ENCODE results near the gene CCDC146.
"Not testable (repeated sequence)": the region's sequence is repeated elsewhere in the genome, so short reads cannot be mapped to it uniquely, and the experiment has no call there.

The CCDC146 gene

DNA sequence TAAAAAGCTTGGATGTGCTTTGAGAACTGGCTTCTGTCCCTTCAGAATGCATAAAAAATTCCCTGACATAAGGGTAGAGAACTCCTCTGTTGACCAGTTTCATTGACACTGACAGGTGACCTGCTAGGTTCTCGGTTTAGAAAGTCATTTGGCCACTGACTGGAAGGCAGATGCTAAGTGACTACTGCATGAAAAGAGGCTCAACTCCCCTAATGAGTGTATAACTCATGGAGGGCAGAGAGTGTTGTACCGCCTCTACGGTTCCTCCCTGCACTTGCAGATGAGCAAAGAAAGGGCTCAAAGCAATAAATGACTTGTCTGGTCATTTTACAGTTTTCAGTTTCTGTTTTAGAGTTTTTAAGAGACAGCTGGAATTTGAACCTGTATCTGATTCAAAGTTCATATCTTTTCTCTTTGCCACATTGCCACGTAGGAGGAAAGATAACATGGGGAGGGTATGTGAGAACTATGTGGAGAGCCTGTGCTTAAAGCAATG, 80.1 kb downstream of the CCDC146 start:
- FAIRE-seq (peak; percentile 97), DNase-seq (ENCODE audit: insufficient read length, low spot score) (no peak)
- peak; percentile 45 for TF ChIP-seq PAX5 (IDR thresholded peaks at IDR 0.05; ENCODE audit: insufficient read depth, low read length, severe bottlenecking)
- peak; percentile 57; the same call in 1 of the 2 replicates for TF ChIP-seq POLR2A (IDR thresholded peaks at IDR 0.05; ENCODE audit: low read depth, low read length)
- no peak for TF ChIP-seq POLR2AphosphoS5 (IDR thresholded peaks at IDR 0.05; ENCODE audit: low read depth, low read length)
- peak; percentile 60 for TF ChIP-seq SPI1 (IDR thresholded peaks at IDR 0.05; ENCODE audit: low read depth, low read length)
- peak; percentile 81 for TF ChIP-seq POU2F2 (IDR thresholded peaks at IDR 0.05; ENCODE audit: low read depth, low read length)
- peak; percentile 27; the same call in 1 of the 2 replicates for TF ChIP-seq TAF1 (IDR thresholded peaks at IDR 0.05; ENCODE audit: low read depth, low read length)

GRCh38 chr7:77205706-77206105, 83.3 kb downstream of the CCDC146 start:
- FAIRE-seq = no peak
- DNase-seq (ENCODE audit: insufficient read length, low spot score) = no peak
- TF ChIP-seq POU2F2 (IDR thresholded peaks at IDR 0.05; ENCODE audit: low read depth, low read length) (no peak), POLR2AphosphoS5 (IDR thresholded peaks at IDR 0.05; ENCODE audit: low read depth, low read length) (no peak), PAX5 (IDR thresholded peaks at IDR 0.05; ENCODE audit: insufficient read depth, low read length, severe bottlenecking) (no peak), POLR2A (IDR thresholded peaks at IDR 0.05; ENCODE audit: low read depth, low read length) (0 out of 2 replicates have a peak, but pooled peaks have one; percentile 48), TAF1 (IDR thresholded peaks at IDR 0.05; ENCODE audit: low read depth, low read length) (no peak), SPI1 (IDR thresholded peaks at IDR 0.05; ENCODE audit: low read depth, low read length) (no peak)

- TF ChIP-seq SPI1 (IDR thresholded peaks at IDR 0.05; ENCODE audit: low read depth, low read length) (no peak), POLR2AphosphoS5 (IDR thresholded peaks at IDR 0.05; ENCODE audit: low read depth, low read length) (no peak), POU2F2 (IDR thresholded peaks at IDR 0.05; ENCODE audit: low read depth, low read length) (no peak), TAF1 (IDR thresholded peaks at IDR 0.05; ENCODE audit: low read depth, low read length) (no peak), POLR2A (IDR thresholded peaks at IDR 0.05; ENCODE audit: low read depth, low read length) (no peak), PAX5 (IDR thresholded peaks at IDR 0.05; ENCODE audit: insufficient read depth, low read length, severe bottlenecking) (no peak)
- DNase-seq (ENCODE audit: insufficient read length, low spot score) (no peak), FAIRE-seq (no peak)
Measured at GRCh38 chr7:77208416-77208815, 86.0 kb downstream of the CCDC146 start.

DNA sequence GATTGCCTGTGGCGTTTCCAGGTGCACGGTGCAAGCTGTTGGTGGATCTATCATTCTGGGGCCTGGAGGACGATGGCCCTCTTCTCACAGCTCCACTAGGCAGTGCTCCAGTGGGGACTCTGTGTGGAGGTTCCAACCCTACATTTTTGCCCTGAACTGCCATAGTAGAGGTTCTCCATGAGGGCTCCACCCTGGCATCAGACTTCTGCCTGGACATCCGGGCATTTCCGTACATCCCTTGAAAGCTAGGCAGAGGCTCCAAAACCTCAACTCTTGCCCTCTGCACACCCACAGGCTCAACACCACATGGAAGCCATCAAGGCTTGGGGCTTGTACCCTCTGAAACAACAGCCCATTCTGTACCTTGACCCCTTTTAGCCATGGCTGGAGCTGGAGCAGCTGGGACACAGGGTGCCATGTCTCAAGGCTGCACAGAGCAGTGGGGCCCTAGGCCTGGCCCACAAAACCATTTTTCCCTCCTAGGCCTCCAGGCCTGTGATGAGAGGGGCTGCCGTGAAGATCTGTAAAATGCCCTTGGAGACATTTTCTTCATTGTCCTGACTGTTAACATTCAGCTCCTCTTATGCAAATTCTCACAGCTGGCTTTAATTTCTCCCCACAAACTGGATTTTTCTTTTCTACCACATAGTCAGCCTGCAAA, 87.2 kb downstream of the CCDC146 start:
- FAIRE-seq (no peak), DNase-seq (ENCODE audit: insufficient read length, low spot score) (no peak)
- TF ChIP-seq TAF1 (IDR thresholded peaks at IDR 0.05; ENCODE audit: low read depth, low read length) = no peak
- TF ChIP-seq POLR2AphosphoS5 (IDR thresholded peaks at IDR 0.05; ENCODE audit: low read depth, low read length) = no peak
- no peak for TF ChIP-seq PAX5 (IDR thresholded peaks at IDR 0.05; ENCODE audit: insufficient read depth, low read length, severe bottlenecking)
- no peak for TF ChIP-seq SPI1 (IDR thresholded peaks at IDR 0.05; ENCODE audit: low read depth, low read length)
- TF ChIP-seq POU2F2 (IDR thresholded peaks at IDR 0.05; ENCODE audit: low read depth, low read length) = no peak
- no peak for TF ChIP-seq POLR2A (IDR thresholded peaks at IDR 0.05; ENCODE audit: low read depth, low read length)

DNA sequence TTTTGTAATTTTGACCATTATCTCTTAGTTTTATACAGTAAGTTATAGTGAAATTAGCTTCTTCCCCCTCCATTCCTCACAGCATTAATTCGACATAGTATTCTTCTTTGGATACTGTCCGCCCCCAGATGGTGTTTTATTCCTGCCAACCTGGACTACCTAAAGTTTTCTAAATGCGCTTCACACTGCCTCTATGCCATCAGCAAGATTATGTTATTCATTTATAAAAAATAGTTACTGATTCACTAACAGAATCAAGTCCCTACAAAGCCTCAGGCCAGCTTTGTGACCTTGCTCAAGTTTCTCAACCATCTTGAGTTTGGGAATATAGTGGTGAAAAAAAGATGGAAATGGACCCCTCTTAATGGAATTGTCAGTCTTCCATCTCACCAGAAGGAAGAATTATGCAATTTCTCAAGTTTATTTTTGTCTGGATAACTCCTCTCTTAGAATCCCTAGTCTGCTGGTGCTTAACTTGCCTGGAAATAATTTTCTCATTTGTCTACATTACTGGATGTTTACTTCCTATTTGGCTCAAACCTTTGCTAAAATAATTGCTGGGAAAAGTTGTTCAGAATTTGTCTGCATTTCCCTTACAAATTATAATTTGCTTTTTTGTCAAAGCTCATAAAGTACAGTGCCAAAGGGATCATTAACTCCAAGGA, 93.9 kb downstream of the CCDC146 start:
- DNase-seq (ENCODE audit: insufficient read length, low spot score) = no peak
- no peak for TF ChIP-seq TAF1 (IDR thresholded peaks at IDR 0.05; ENCODE audit: low read depth, low read length)
- no peak for TF ChIP-seq PAX5 (IDR thresholded peaks at IDR 0.05; ENCODE audit: insufficient read depth, low read length, severe bottlenecking)
- no peak for TF ChIP-seq POLR2A (IDR thresholded peaks at IDR 0.05; ENCODE audit: low read depth, low read length)
- FAIRE-seq = no peak

DNA sequence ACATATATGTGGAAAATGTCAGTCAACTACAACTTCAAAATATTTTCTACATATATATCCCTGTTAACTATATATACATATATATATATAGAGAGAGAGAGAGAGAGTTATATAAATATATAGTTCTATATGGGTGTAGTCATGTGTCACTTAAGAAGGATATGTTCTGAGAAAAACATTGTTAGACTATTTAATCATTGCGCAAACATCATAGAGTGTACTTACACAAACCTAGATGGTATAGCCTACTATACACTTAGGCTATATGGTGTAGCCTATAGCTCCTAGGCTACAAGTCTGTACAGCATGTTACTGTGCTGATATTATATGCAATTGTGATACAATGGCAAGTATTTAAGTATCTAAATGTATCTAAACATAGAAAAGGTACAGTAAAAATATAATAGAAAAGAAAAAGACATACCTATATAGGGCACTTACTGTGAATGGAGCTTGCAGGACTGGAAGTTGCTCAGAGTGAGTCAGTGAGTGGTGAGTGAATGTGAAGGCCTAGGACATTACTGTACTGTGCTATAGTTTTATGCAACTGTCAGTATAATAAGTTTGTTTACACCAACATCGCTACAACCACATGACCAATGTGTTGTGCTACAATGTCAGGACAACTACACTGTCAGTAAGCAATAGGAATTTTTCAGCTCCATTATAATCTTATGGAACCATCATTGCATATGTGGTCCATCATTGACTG, 95.2 kb downstream of the CCDC146 start:
- DNase-seq (ENCODE audit: insufficient read length, low spot score) = no peak
- TF ChIP-seq SPI1 (IDR thresholded peaks at IDR 0.05; ENCODE audit: low read depth, low read length) = no peak
- TF ChIP-seq POLR2AphosphoS5 (IDR thresholded peaks at IDR 0.05; ENCODE audit: low read depth, low read length) = no peak
- no peak for TF ChIP-seq POLR2A (IDR thresholded peaks at IDR 0.05; ENCODE audit: low read depth, low read length)
- no peak for TF ChIP-seq POU2F2 (IDR thresholded peaks at IDR 0.05; ENCODE audit: low read depth, low read length)
- TF ChIP-seq PAX5 (IDR thresholded peaks at IDR 0.05; ENCODE audit: insufficient read depth, low read length, severe bottlenecking) = no peak
- no peak for TF ChIP-seq TAF1 (IDR thresholded peaks at IDR 0.05; ENCODE audit: low read depth, low read length)
- FAIRE-seq = no peak

DNA sequence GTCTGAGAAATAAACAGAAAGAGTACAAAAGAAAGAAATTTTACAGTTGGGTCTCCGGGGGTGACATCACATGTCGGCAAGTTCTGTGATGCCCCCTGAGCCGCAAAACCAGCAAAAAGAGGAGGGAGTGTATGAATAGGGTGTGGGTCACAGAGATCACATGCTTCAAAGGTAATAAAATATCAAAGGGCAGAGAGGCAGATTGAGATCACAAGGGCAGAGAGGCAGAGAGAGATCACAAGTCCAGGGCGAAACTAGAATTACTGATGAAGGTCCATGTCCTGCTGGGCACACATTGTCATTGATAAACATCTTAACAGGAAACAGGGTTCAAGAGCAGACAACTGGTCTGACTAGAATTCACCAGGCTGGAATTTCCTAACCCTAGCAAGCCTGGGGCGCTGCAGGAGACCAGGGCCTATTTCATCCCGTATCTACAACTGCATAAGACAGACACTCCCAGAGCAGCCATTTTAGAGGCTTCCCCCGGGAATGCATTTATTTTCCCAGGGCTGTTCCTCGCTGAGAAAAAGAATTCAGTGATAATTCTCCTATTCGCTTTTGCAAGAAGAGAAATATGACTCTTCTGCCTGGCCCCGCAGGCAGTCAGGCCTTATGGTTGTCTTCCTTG, 97.4 kb downstream of the CCDC146 start:
- not testable (repeated sequence) for FAIRE-seq; DNase-seq (ENCODE audit: insufficient read length, low spot score)

DNA sequence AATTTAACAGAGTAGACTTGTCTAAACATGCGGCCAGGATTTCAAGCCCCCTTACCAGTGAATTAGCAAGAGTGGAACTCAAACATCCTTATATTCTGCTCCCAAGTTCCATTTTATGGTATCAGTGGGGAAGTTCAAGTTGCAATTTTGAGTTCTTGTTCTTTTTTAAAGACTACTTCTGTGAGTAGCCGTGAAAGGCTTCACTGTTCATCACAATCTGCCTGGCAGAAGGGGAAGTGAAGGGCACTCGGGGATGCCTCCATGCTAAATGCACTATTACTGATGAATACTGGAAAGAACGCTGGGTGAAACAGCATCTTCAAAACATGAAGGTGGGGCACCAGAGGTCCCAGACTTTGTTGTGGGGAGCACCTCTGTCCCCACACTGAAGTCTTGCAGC, 99.7 kb downstream of the CCDC146 start:
- DNase-seq (ENCODE audit: insufficient read length, low spot score) (no peak), FAIRE-seq (no peak)
- TF ChIP-seq TAF1 (IDR thresholded peaks at IDR 0.05; ENCODE audit: low read depth, low read length) = no peak
- TF ChIP-seq SPI1 (IDR thresholded peaks at IDR 0.05; ENCODE audit: low read depth, low read length) = no peak
- no peak for TF ChIP-seq POLR2A (IDR thresholded peaks at IDR 0.05; ENCODE audit: low read depth, low read length)
- no peak for TF ChIP-seq POU2F2 (IDR thresholded peaks at IDR 0.05; ENCODE audit: low read depth, low read length)
- TF ChIP-seq POLR2AphosphoS5 (IDR thresholded peaks at IDR 0.05; ENCODE audit: low read depth, low read length) = no peak
- no peak for TF ChIP-seq PAX5 (IDR thresholded peaks at IDR 0.05; ENCODE audit: insufficient read depth, low read length, severe bottlenecking)

- DNase-seq (ENCODE audit: insufficient read length, low spot score) (no peak), FAIRE-seq (no peak)
- TF ChIP-seq TAF1 (IDR thresholded peaks at IDR 0.05; ENCODE audit: low read depth, low read length) (no peak), POU2F2 (IDR thresholded peaks at IDR 0.05; ENCODE audit: low read depth, low read length) (no peak), PAX5 (IDR thresholded peaks at IDR 0.05; ENCODE audit: insufficient read depth, low read length, severe bottlenecking) (no peak), POLR2AphosphoS5 (IDR thresholded peaks at IDR 0.05; ENCODE audit: low read depth, low read length) (no peak), SPI1 (IDR thresholded peaks at IDR 0.05; ENCODE audit: low read depth, low read length) (no peak), POLR2A (IDR thresholded peaks at IDR 0.05; ENCODE audit: low read depth, low read length) (no peak)
Measured at GRCh38 chr7:77222819-77223218, 100.4 kb downstream of the CCDC146 start.
